GM18907 (cell line): ENCODE results near the gene FAM53A.
"Not testable (repeated sequence)": the region's sequence is repeated elsewhere in the genome, so short reads cannot be mapped to it uniquely, and the experiment has no call there.

Experiments used
- ATAC-seq: cut with Tn5 transposase; IDR thresholded peaks from one replicate; pipeline ENCODE4 v1.9.1; 2021; ENCODE audit warnings: mild to moderate bottlenecking, moderate library complexity; ENCODE audit not compliant: unreplicated experiment

FAM53A gene

GRCh38 chr4:1717129-1718094, 33.3 kb upstream of the FAM53A start:
- no peak for ATAC-seq

GRCh38 chr4:1716065-1716945, 32.2 kb upstream of the FAM53A start:
- no peak for ATAC-seq

GRCh38 chr4:1715002-1715758, 31.1 kb upstream of the FAM53A start:
- ATAC-seq = no peak

GRCh38 chr4:1714303-1715001, 30.3 kb upstream of the FAM53A start:
- ATAC-seq = no peak

- ATAC-seq = no peak
These were observed 29.1 kb upstream of the FAM53A start for GRCh38 chr4:1713003-1713851.

GRCh38 chr4:1712216-1713002, 28.3 kb upstream of the FAM53A start, which contains the start of gene SLBP:
SLBP (minus strand) TSS chr4:1712319; CDS start chr4:1712188, 131 bp downstream.
- peak; percentile 79 for ATAC-seq

- peak; percentile 10 for ATAC-seq
These were observed 27.6 kb upstream of the FAM53A start for GRCh38 chr4:1711571-1712215.

GRCh38 chr4:1711055-1711570, 27.0 kb upstream of the FAM53A start:
- no peak for ATAC-seq

GRCh38 chr4:1708581-1708980, 24.5 kb upstream of the FAM53A start:
- ATAC-seq = no peak

GRCh38 chr4:1706358-1706757, 22.2 kb upstream of the FAM53A start:
- ATAC-seq = no peak

- ATAC-seq = no peak
These were observed 21.6 kb upstream of the FAM53A start for GRCh38 chr4:1705732-1706131.

- no peak for ATAC-seq
These were observed 19.8 kb upstream of the FAM53A start for GRCh38 chr4:1703867-1704266.

- not testable (repeated sequence) for ATAC-seq
These were observed 17.6 kb upstream of the FAM53A start for GRCh38 chr4:1701671-1702070.

- ATAC-seq = no peak
These were observed 11.8 kb upstream of the FAM53A start for GRCh38 chr4:1695913-1696312.

GRCh38 chr4:1693131-1693896, 9.2 kb upstream of the FAM53A start:
- ATAC-seq = peak; percentile 85

- ATAC-seq = no peak
These were observed 7.7 kb upstream of the FAM53A start for GRCh38 chr4:1691737-1692373.

GRCh38 chr4:1690698-1691097, 6.6 kb upstream of the FAM53A start:
- ATAC-seq = no peak
